ENCODE results near the gene MAP4K4.

Gene MAP4K4

GRCh38 chr2:101895039-101895438 lies 197.5 kb downstream of the MAP4K4 start:
- Histone ChIP-seq H3K27me3 (no peaks in the 10 kb centered on the region), H3K36me3 (peaks cover 29 to 37% (median 31%) of the 10 kb centered on the region in 3 donors), H3K9me3 (no peaks in the 10 kb centered on the region), H3K4me1 (peaks cover 0 to 9% (median 0%) of the 10 kb centered on the region in 4 donors), H3K27ac (no peak overlapping the region), H3K4me3 (no peak overlapping the region)
- intact Hi-C loops (cut with DNase I; ENCODE audit: low total_unique reads): no loop called here
- TF ChIP-seq CTCF (IDR thresholded peaks at IDR 0.05): no peak
- no peak for DNase-seq

- no peak for TF ChIP-seq CTCF (IDR thresholded peaks at IDR 0.05)
- Histone ChIP-seq H3K4me3 (no peak overlapping the region), H3K36me3 (peaks cover 23 to 30% (median 24%) of the 10 kb centered on the region in 3 donors), H3K27ac (no peak overlapping the region), H3K4me1 (peaks cover 0 to 9% (median 0%) of the 10 kb centered on the region in 4 donors), H3K27me3 (no peaks in the 10 kb centered on the region), H3K9me3 (no peaks in the 10 kb centered on the region)
- DNase-seq: no peak
- intact Hi-C loops (cut with DNase I; ENCODE audit: low total_unique reads): no loop called here
Observed at GRCh38 chr2:101895819-101896322, 198.4 kb downstream of the MAP4K4 start.

GRCh38 chr2:101897301-101897700 lies 199.8 kb downstream of the MAP4K4 start:
- no peak overlapping the region for H3K27ac ChIP-seq
- intact Hi-C loops (cut with DNase I; ENCODE audit: low total_unique reads): no loop called here
- H3K4me1 ChIP-seq: peaks cover 0 to 9% (median 0%) of the 10 kb centered on the region in 4 donors
- TF ChIP-seq CTCF (IDR thresholded peaks at IDR 0.05): no peak
- no peaks in the 10 kb centered on the region for H3K27me3 ChIP-seq
- no peak overlapping the region for H3K4me3 ChIP-seq
- peaks cover 12 to 16% (median 14%) of the 10 kb centered on the region in 3 donors for H3K36me3 ChIP-seq
- H3K9me3 ChIP-seq: peaks cover 0 to 6% (median 4%) of the 10 kb centered on the region in 3 donors
- DNase-seq: no peak

GRCh38 chr2:101899265-101899664 lies 201.8 kb downstream of the MAP4K4 start:
- TF ChIP-seq CTCF (IDR thresholded peaks at IDR 0.05): no peak
- Histone ChIP-seq H3K27me3 (no peaks in the 10 kb centered on the region), H3K4me1 (peaks cover 0 to 2% (median 0%) of the 10 kb centered on the region in 4 donors), H3K9me3 (peaks cover 0 to 10% (median 5%) of the 10 kb centered on the region in 3 donors), H3K36me3 (peaks cover 0 to 4% (median 0%) of the 10 kb centered on the region in 3 donors), H3K4me3 (no peak overlapping the region), H3K27ac (no peak overlapping the region)
- DNase-seq: no peak
- intact Hi-C loops (cut with DNase I; ENCODE audit: low total_unique reads): no loop called here

GRCh38 chr2:101899871-101900270 lies 202.4 kb downstream of the MAP4K4 start:
- H3K9me3 ChIP-seq: peaks cover 0 to 10% (median 5%) of the 10 kb centered on the region in 3 donors
- intact Hi-C loops (cut with DNase I; ENCODE audit: low total_unique reads): no loop called here
- no peaks in the 10 kb centered on the region for H3K4me1 ChIP-seq
- H3K36me3 ChIP-seq: peaks cover 0 to 4% (median 0%) of the 10 kb centered on the region in 3 donors
- H3K27ac ChIP-seq: no peak overlapping the region
- no peak overlapping the region for H3K4me3 ChIP-seq
- no peak for DNase-seq
- H3K27me3 ChIP-seq: no peaks in the 10 kb centered on the region
- TF ChIP-seq CTCF (IDR thresholded peaks at IDR 0.05): no peak
